ENCODE data around the gene M1AP. TPM values are rescaled to one million over a fixed set of nuclear protein-coding genes. Genes with fewer than 3 reads are reported as not detected.

M1AP gene
- total RNA-seq, 1 donor from 2014 or later, result not detected

DNA sequence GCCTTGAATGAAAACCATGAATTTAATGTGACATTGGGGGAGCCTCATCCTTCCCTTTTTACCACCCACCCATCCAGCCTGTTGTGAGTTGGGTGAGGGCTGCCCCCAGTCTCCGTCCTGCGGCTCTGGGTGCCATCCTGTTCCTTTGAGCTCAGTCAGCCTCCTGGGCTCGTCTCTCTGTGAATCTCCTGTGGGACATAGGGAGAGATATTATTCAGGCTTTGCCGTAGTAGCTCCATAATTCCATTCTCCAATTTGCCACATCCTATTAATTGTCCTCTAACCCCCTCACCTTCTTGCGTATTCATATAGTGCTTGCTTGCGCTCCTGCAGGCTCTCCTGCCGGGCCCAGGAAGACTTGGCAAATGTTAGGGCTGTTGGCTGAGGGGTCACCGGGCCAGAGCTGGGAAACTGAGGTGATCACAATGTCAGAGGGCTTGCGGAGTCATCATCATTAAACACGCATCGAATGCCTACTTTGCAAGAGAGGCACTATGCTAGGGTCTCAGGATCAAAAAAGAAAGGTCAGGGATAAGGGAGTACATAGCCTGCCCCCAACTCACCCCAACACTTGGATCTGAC, 121.4 kb downstream of the M1AP start:
- no peak for DNase-seq (ENCODE audit: low read depth in 2 of 2)

DNA sequence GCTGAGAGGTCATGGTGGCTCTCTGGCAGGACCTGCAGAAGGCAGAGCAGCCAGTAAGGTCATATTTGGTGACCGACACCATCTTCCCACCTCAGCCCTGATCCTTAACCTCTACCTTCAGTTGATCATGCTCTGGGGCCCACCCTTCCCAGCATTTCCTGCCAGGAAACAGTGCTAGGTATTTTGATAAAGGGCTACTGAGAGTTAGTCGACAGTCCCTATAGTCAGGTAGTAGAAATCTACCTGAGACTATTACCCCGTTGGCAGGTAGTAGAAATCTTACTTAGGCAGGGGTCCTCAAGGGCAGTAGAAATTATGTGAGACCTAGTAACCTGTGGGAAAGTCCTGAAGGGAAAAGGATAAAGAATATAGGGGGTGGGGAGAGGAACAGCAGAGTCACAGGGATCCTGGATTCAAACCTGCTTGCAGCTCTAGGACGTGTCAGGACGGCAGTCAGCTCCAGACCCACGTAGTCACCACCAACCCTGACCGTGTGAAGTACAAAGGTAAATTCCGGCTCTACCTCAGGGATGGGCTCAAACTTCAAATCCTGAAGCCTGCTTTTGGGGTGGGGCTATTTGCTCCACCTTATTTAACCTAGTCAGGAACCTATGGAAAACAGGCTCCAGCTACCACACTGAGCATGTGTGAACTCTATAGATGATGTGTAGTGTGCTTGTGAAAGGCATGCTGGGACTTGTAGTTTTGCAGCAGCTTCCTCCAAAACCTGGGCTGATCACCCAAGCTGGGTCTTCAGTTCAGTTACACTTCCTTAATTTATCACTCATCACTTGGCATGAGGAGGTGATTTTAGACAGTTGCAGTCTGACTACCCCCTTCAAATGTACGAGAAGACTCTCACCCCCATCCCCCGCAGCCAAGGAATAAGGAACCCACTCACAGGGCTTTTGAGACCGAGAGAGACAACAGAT, 122.1 kb downstream of the M1AP start, which contains the start of gene DQX1:
DQX1 (minus strand) TSS at position 515 of the 932 bp plus-strand sequence; CDS start at position 13, 502 bp downstream.
- peak in 1 of 2 donors; percentile 43 for DNase-seq (ENCODE audit: low read depth in 2 of 2)

DNA sequence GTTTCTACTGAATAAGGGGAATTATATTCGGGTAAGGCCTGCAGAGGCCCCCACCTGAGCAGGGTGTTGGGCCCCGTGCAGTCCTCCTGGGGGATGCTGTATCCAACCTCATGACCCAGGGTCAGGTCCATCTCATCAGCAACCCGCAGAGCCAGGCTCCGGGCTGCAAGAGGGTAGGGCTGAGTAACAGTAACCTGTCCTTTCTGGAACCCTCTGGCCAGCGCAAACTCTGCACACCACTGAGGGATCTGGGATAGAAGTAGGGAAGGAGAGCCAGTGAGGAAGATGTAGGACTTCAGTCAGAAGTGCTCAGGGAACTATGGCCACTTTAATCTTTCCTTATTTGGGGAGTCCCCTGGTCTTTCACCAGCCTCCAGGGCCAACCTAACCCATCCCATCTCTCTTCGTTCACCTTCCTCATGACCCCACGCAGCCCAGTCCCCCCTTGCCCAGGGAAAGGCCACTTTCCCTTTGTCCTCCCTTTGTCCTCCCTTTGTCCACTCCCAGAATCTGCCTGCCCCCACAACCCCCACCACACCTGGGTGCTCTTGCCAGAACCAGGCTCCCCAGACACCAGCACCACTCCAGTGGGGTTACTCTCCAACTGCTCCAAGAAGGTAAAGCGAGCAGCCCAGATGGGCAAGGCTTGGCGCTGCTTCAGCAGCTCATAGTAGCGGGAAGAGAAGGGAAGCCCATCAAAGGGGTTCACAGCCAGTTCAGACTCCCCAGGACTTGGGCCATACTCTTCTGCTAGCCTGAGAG, 123.0 kb downstream of the M1AP start:
- DNase-seq (ENCODE audit: low read depth in 2 of 2), result no peak

DNA sequence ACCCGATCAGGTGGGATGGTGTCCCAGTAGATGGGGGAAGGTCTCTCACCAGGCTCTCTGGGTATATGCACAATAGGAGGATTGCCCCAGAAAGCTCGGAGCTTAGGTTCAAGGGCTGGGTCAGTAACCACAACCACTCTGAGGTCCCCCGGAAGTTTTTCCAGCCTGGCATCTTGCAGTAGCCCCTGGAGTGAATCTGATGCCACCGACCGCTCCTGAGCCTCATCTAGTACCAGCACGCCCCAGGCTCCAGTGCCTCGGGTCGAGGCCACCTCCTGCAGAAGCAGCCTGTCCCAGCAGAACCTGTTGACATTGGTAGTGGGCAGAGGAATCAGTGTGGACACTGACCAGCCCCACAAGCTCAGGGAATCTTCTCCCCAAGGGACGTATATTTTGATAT, 124.1 kb downstream of the M1AP start:
- no peak for DNase-seq (ENCODE audit: low read depth in 2 of 2)

DNA sequence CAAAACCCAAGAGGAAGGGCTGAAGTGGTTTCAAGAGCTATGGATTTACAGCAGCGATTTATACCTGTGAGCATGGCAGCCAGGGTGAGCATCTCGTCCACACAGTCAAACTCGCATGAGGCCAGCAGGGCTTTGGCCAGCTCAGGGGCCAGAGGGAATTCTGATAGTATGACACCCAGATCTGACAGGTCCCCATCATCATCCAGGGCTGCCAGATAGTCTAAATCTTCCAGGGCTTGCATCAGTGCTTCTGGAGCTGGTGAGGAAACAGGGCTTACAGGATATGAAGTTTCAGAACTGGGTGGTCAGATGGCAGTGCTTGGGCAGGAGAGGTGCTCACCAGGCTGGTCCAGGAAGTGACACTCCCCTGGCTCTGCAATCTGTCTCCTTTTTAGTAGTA, 125.6 kb downstream of the M1AP start:
- DNase-seq (ENCODE audit: low read depth in 2 of 2), result no peak

DNA sequence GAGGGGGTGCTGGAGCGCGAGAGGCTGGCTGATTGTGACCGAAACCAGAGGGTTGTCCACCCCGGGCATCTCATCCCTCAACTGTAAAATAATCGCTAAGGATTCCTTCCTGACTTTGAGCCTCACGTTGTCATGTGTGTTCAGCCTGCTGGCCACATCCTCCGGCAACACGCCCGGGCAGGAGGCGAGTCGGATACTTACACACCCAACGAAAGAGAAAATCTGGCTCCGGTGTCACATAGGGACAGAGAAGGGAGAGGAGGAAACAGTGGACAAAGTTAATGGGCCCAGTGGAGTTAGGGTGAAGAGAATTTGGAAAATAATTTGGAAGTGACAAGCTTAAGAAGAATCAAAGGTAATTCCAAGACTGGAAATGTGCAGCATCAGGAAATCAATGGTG, 131.5 kb downstream of the M1AP start:
- DNase-seq (ENCODE audit: low read depth in 2 of 2), result no peak

DNA sequence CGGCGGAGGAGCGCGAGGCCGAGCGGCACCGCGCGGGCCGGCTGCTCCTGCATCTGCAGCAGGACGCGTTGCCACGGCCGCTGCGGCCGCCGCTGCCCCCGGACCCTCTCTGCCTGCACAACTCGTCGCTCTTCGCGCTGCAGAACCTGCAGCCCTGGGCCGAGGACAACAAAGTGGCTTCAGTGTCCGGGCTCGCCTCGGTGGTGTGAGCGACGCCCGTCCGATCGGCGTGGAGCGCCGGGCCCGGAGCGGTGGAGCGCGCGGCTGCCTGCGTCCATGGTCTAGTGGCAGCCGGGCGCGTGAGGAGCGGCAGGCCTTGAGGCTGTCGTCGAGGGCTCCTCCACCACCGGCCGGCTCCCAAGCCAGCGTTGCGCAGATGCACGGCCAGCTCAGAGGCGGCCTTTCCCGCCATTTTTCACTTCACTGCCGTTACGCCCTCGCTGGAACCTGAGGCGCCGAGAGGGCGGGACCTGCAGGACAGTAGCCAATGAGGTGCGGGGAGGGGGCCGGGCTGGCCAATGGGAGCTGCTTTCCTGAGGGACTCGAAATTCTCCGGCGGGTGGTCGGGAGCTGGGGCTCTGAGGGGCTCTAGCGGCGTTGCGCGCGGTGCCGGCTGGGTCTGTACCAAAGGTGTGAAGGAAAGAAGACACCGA, 132.0 kb downstream of the M1AP start:
- DNase-seq (ENCODE audit: low read depth in 2 of 2), result peak; percentile 53 to 76

DNA sequence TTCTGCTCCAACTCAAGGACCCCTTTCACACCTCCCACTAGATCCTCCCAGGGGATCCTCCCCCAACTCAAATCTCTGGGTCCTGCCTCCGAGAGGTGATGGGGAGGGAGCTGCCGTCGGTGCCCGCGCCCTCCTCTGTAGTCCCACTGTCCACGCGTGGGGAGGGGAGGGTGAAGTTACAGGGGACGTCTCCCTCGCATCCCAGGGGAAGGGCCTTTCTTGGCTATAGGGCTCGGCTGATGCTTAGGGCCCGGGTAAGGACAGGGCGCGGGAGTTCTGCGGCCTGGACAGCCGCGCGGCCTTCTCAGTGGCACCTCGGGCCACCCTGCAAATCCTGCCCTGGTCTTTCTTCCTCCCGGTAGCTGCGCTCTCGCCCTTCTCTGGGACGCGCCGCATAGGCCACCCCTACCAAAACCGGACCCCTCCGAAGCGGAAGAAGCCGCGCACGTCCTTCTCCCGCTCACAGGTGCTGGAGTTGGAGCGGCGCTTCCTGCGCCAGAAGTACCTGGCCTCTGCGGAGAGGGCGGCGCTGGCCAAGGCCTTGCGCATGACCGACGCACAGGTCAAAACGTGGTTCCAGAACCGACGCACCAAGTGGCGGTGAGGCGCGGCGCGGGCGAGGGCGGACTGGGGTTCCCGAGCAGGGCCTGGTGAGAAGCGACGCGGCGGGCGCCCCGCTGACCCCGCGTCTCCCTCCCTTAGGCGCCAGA, 132.7 kb downstream of the M1AP start:
- DNase-seq (ENCODE audit: low read depth in 2 of 2), result no peak

DNA sequence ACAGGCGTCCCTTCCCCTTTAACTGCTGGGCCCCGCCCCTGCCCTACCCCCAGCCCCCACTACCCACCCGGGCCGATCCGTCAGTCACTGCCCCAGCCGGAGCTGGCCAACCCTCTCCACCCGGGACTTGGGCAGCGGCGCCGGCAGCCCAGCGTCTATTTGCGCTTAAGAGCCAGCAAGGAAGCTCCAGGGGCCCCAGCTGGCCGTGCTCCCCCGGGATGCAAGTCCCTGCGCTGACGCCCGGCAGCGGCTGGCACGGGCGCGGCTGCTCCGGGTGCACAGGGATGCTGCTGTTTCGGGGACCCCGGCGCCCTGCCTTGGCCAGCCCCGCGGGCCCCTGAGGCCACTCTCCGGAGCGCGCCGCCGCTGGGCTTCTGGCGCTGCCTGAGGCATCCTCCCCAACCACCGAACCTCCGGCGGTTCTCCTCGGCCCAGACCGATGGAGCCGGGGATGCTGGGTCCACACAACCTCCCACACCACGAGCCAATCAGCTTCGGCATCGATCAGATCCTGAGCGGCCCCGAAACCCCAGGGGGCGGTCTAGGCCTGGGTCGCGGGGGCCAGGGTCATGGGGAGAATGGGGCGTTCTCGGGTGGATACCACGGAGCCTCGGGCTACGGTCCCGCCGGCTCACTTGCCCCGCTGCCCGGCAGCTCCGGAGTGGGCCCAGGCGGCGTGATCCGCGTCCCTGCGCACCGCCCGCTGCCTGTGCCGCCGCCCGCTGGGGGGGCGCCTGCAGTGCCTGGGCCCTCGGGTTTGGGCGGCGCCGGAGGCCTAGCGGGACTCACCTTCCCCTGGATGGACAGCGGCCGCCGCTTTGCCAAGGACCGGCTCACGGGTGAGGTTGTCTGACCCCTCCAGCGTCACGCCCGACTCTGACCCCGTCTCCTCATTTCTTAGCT, 133.5 kb downstream of the M1AP start, which contains the start of gene TLX2:
TLX2 (plus strand) TSS at position 83 of the 903 bp plus-strand sequence; CDS start at position 440, 357 bp downstream.
- no peak for DNase-seq (ENCODE audit: low read depth in 2 of 2)

DNA sequence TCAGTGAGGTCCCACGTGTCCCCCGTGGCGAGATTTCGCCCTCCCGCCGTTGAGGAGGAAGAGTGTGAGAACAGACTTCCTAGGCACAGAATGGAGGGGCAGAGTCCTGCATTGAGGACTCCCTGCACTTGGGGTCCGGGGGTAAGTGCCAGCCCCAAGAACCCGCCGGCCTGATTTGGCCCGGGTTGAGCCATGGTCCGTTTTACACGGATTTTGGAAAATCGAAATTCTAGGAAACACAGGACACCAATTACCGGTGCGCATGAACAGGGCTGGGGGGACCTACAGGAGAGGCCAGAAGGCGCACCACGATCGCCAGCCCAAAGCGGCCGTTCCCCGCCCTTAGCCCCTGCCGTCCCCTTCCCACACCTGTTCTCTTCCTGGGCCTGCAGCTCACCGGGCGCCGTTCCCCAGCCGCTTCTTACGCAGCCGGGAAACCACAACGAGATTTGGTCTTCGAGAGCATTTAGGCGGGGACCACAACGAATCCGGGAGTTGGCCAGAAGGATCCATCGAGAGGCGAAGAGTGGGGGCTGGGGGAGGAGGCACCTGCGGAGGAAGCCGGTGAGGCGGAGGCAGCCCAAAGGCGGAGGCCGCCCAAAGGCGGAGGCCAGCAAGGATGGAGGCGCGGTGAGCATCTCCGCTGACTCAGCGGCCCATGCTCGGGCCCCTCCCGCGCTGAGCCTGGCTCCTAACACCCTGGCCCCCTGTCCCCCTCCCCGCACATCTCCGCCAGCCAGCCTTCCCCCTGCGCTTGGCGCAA, 134.3 kb downstream of the M1AP start:
- no peak for DNase-seq (ENCODE audit: low read depth in 2 of 2)

DNA sequence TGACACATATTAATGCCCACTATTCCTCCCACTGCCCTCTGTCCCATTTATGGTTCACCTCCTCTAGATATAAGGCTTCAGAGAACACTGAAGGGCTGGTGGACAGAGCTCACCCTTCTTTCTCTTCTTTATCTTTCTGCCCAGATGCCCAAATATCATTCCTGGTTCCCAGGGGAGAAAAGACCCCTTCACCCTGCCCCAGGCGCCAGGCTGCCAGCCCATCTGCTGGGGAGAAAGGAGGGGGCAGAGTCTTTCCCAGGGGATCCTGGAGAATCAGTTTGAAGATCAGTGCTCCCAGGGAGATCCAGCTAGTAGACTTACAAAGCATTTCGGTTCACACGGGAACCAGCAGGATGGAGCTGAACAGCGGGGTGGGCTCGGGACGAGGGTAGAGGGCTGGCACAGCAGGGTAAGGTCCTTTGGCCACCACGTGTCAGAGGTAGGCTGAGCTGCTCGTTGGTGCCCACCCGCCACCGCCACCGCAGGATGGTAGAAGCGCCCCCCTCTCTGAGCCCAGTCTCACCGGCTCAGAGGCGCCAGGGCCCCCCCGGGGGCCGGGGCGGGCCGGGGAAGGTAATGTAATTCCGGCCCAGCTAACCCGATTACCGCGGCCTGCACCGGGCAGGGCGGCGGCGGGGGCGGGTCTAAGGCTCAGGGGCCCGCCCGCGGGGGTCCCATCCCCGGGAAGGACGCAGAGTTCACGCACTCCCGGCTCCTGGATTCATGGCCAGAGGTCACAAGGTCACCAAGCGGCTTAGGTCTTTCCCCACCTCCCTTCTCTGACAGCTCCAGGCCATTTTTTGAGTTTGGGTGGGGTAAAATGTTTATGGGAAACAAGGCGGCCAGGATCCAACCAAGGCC, 135.2 kb downstream of the M1AP start:
- no peak for DNase-seq (ENCODE audit: low read depth in 2 of 2)

DNA sequence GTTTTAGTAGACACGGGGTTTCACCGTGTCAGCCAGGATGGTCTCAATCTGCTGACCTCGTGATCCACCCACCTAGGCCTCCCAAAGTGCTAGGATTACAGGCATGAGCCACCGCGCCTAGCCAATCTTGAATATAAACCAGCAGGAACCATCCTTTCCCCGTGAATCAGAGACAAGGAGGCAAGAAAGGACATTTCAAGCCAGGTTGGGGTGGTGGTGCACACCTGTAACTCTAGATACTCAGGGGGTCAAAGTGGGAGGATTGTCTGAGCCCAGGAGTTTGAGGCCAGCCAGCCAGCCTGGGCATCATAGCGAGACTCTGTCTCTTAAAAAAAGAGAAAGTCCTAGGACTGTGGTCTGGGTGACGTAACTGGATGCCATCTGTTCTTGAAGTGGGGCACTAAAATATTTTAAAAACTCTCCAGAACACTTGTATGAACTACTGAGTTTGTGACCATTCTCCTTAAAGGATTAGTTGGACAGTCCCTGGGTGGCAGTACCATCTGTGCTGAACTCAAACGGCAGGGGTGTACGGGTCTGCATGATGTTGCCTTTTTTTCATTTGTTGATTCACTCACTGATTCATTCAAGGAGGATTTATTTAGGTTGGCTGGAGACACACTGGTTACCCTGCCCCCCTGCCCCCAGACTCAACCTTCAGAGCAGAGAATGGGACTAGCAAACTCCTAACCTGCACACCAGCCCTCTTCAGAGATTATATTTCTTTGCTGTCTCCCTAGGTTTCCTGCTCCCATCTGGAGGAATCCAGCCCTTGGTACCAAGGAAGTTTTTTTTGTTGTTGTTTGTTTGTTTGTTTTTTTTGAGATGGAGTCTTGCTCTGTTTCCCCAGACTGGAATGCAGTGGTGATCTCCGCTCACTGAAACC, 136.8 kb downstream of the M1AP start:
- DNase-seq (ENCODE audit: low read depth in 2 of 2), result no peak

DNA sequence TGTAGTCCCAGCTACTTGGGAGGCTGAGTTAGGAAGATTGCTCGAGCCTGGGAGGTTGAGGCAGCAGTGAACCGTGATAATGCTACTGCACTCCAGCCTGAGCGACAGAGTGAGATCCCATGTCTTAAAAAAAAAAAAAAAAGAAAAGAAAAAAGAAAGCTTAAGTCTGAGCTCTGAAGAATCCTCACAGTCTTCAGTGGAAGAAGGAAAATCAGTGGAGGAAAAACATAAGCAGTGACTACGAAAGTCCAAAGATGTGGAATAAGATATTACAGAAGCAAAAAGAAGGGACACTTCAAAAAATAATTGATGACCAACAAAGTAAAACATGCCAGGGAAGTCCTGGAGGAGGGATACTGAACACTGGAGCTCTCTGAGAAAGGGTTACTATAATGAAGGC, 137.9 kb downstream of the M1AP start:
- no peak for DNase-seq (ENCODE audit: low read depth in 2 of 2)

DNA sequence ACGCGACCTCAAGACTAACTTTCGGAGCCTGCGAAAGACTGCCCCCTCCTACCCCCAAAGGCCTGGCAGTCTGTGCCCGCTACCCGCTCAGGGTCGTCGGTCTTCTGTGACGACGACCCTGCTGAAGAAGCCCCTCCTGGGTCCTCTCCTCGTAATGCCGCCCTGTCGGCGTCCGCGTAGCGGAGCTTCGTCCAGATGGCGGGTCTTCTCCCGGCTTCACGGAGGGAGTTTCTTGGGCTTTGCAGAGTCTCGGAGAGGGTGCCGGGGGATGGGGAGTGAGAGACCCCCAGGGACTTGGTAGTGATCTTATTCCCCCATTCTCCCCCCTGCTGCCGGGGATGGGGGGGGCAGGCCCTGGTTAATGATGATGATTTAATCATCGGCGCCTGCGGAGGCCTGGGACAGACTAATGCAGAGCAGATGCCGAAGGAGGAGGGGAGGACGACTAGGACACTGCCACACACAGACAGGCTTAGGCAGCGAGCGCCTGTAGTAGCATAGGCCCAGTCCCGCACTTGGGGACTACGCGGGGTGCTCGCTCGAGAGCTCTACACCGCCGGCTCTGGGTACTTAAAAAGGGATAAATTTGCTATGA, 140.1 kb downstream of the M1AP start:
- DNase-seq (ENCODE audit: low read depth in 2 of 2), result peak in 1 of 2 donors; percentile 24
